H1 (cell line): ENCODE results near the gene ZMIZ1. TPM values are rescaled to one million over a fixed set of nuclear protein-coding genes. Genes with fewer than 3 reads are reported as not detected.

Experiments used
- CTCF ChIA-PET: fragments of 300-600 bp; sonication (Branson Sonifier 250); formaldehyde crosslinking; loops from one replicate; lab custom pipeline; 2021; ENCODE audit not compliant: partially characterized antibody; lab: Charles Lee
- POLR2A ChIA-PET: fragments of 300-600 bp; sonication (Branson Sonifier 250); formaldehyde crosslinking; loops from one replicate; lab custom pipeline; 2021; ENCODE audit warnings: inconsistent platforms; ENCODE audit not compliant: partially characterized antibody; lab: Charles Lee
- DNase-seq, 2 experiments: peaks; one replicate each; pipeline versions ENCODE4 v3.0.0 to v3.0.0-alpha.2; 2010 to 2022; ENCODE audit warnings: low spot score in 2 of 2, low read depth in 1 of 2, mixed read lengths in 1 of 2
- FAIRE-seq: peaks from 2 replicates; lab custom pipeline; 2011; peaks lifted over from hg19 to GRCh38; lab: Jason Lieb, UNC
- H2AFZ ChIP-seq: 2 replicates; pipeline ENCODE4 v1.8.1; 2012; ENCODE audit warnings: low read length, inconsistent platforms
- H2AK5ac ChIP-seq: 2 replicates; pipeline ENCODE4 v1.6.1; 2013; ENCODE audit warnings: low read depth, low read length
- H2BK120ac ChIP-seq: replicated peaks from 2 replicates; pipeline ENCODE3; 2013; ENCODE audit warnings: low read depth, low read length, inconsistent platforms
- H2BK12ac ChIP-seq: 2 replicates; pipeline ENCODE4 v1.6.1; 2013; ENCODE audit warnings: low read depth, low read length
- H2BK15ac ChIP-seq: 2 replicates; pipeline ENCODE4 v1.6.1; 2013; ENCODE audit warnings: low read length
- H2BK20ac ChIP-seq: 2 replicates; pipeline ENCODE4 v1.6.1; 2013; ENCODE audit warnings: low read length
- H2BK5ac ChIP-seq: 2 replicates; pipeline ENCODE4 v1.6.1; 2013; ENCODE audit warnings: low read depth, low read length
- H3K14ac ChIP-seq: 2 replicates; pipeline ENCODE4 v1.6.1; 2013; ENCODE audit warnings: inconsistent platforms; ENCODE audit not compliant: insufficient read length
- H3K18ac ChIP-seq: 2 replicates; pipeline ENCODE4 v1.6.1; 2013; ENCODE audit warnings: low read length; ENCODE audit errors: extremely low read depth
- H3K23ac ChIP-seq: 2 replicates; pipeline ENCODE4 v1.6.1; 2013; ENCODE audit warnings: inconsistent platforms; ENCODE audit not compliant: insufficient read length
- H3K23me2 ChIP-seq: 2 replicates; pipeline ENCODE4 v1.6.1; 2013; ENCODE audit warnings: low read depth, low read length
- H3K27ac ChIP-seq: 2 replicates; pipeline ENCODE4 v1.6.1; 2011; ENCODE audit warnings: low read depth, low read length, inconsistent platforms
- H3K27me3 ChIP-seq, 4 experiments: replicated peaks in 1 of 4; 1 replicate in 1 of 4; 2 replicates in 3 of 4; pipeline versions ENCODE4 v1.6.1 to v1.8.1; 2011 to 2013; ENCODE audit warnings: low read length in 3 of 4, mild to moderate bottlenecking in 3 of 4, inconsistent platforms in 2 of 4, mixed read lengths in 2 of 4, moderate library complexity in 1 of 4; ENCODE audit not compliant: control insufficient read depth in 3 of 4, insufficient read depth in 3 of 4; ENCODE audit errors: extremely low read depth in 1 of 4
- H3K36me3 ChIP-seq, 4 experiments: 2 replicates each; pipeline versions ENCODE4 v1.6.1 to v1.8.1; 2011 to 2013; ENCODE audit warnings: mild to moderate bottlenecking in 4 of 4, low read length in 3 of 4, moderate library complexity in 2 of 4, control low read depth in 1 of 4, inconsistent platforms in 1 of 4; ENCODE audit not compliant: insufficient read depth in 4 of 4, control insufficient read depth in 2 of 4
- H3K4ac ChIP-seq: replicated peaks from 2 replicates; pipeline ENCODE3; 2013; ENCODE audit warnings: low read length, low read depth, mixed read lengths, inconsistent platforms; ENCODE audit not compliant: insufficient read length
- H3K4me1 ChIP-seq, 4 experiments: replicated peaks in 1 of 4; 1 replicate in 1 of 4; 2 replicates in 3 of 4; pipeline versions ENCODE4 v1.6.1 to v1.8.1; 2011 to 2013; ENCODE audit warnings: low read length in 3 of 4, inconsistent platforms in 2 of 4, mixed read lengths in 1 of 4; ENCODE audit not compliant: insufficient read depth in 4 of 4, control insufficient read depth in 3 of 4
- H3K4me2 ChIP-seq, 2 experiments: 2 replicates each; pipeline versions ENCODE4 v1.6.1 to v1.8.1; 2011 to 2013; ENCODE audit warnings: low read depth in 2 of 2, low read length in 2 of 2, control low read depth in 1 of 2, inconsistent platforms in 1 of 2, mild to moderate bottlenecking in 1 of 2; ENCODE audit not compliant: insufficient read depth in 1 of 2
- H3K4me3 ChIP-seq, 4 experiments: fragments of 200-600, 300-600 bp in 1 of 4; sonication (generic), shearing (Covaris generic), sonication (Bioruptor Twin) in 1 of 4; 2 replicates each; pipeline versions ENCODE4 v1.5.1 to v1.8.1; 2011 to 2016; ENCODE audit warnings: low read length in 4 of 4, low read depth in 3 of 4, control low read depth in 2 of 4, inconsistent platforms in 2 of 4, mild to moderate bottlenecking in 2 of 4, mixed read lengths in 1 of 4, moderate library complexity in 1 of 4; ENCODE audit not compliant: insufficient read depth in 2 of 4; ENCODE audit errors: extremely low read depth in 1 of 4
- H3K56ac ChIP-seq: replicated peaks from 2 replicates; pipeline ENCODE3; 2013; ENCODE audit warnings: low read depth, mild to moderate bottlenecking, mixed read lengths, low read length, inconsistent platforms; ENCODE audit not compliant: insufficient read length
- H3K79me1 ChIP-seq: 2 replicates; pipeline ENCODE4 v1.6.1; 2013; ENCODE audit warnings: low read depth, low read length, control low read depth
- H3K79me2 ChIP-seq, 2 experiments: 2 replicates each; pipeline versions ENCODE4 v1.6.1 to v1.8.1; 2012 to 2013; ENCODE audit warnings: low read length in 2 of 2, mild to moderate bottlenecking in 2 of 2, inconsistent platforms in 1 of 2; ENCODE audit not compliant: insufficient read depth in 2 of 2, control insufficient read depth in 1 of 2
- H3K9ac ChIP-seq, 4 experiments: replicated peaks in 1 of 4; 1 replicate in 1 of 4; 2 replicates in 3 of 4; pipeline versions ENCODE4 v1.6.1 to v1.8.1; 2011 to 2013; ENCODE audit warnings: low read depth in 3 of 4, low read length in 3 of 4, control low read depth in 2 of 4, mild to moderate bottlenecking in 2 of 4, moderate library complexity in 2 of 4, inconsistent platforms in 1 of 4; ENCODE audit errors: extremely low read depth in 1 of 4
- H3K9me3 ChIP-seq, 2 experiments: 2 replicates each; pipeline versions ENCODE4 v1.6.1 to v1.8.1; 2012 to 2013; ENCODE audit warnings: mild to moderate bottlenecking in 2 of 2, moderate library complexity in 2 of 2, control low read depth in 1 of 2, inconsistent platforms in 1 of 2, low read depth in 1 of 2, low read length in 1 of 2, mixed read lengths in 1 of 2; ENCODE audit not compliant: insufficient read depth in 2 of 2
- H4K20me1 ChIP-seq, 2 experiments: replicated peaks in 1 of 2; 2 replicates each; pipeline versions ENCODE3 to v1.8.1; 2011 to 2013; ENCODE audit warnings: inconsistent platforms in 2 of 2, low read length in 2 of 2, mild to moderate bottlenecking in 1 of 2; ENCODE audit not compliant: insufficient read depth in 2 of 2, control insufficient read depth in 1 of 2
- H4K5ac ChIP-seq: 2 replicates; pipeline ENCODE4 v1.6.1; 2013; ENCODE audit warnings: low read length, low read depth, mixed read lengths, inconsistent platforms; ENCODE audit not compliant: insufficient read length
- H4K8ac ChIP-seq: 2 replicates; pipeline ENCODE4 v1.8.0; 2013; ENCODE audit warnings: mild to moderate bottlenecking, moderate library complexity, low read length, inconsistent platforms; ENCODE audit not compliant: insufficient read depth; ENCODE audit errors: extremely low read depth
- H4K91ac ChIP-seq: replicated peaks from 2 replicates; pipeline ENCODE3; 2013; ENCODE audit warnings: low read length, mixed read lengths, inconsistent platforms; ENCODE audit not compliant: insufficient read length
- CBX8 ChIP-seq: fragments of 300-800, 300-1000 bp; sonication (generic); IDR thresholded peaks from 2 replicates; pipeline ENCODE4 v1.7.1; 2016; ENCODE audit warnings: low read depth, low read length, borderline replicate concordance
- CHD2 ChIP-seq: IDR thresholded peaks from 2 replicates; pipeline ENCODE4 v1.6.1; 2012; ENCODE audit warnings: low read length, improper control_type of control experiment
- CTCF ChIP-seq, 3 experiments: IDR thresholded peaks; 1 replicate in 2 of 3; 2 replicates in 1 of 3; pipeline versions ENCODE4 v1.5.1 to v1.6.1; 2011; ENCODE audit warnings: low read length in 3 of 3, mild to moderate bottlenecking in 3 of 3, inconsistent platforms in 2 of 3, low read depth in 1 of 3, moderate library complexity in 1 of 3; ENCODE audit not compliant: insufficient read depth in 1 of 3; ENCODE audit errors: control extremely low read depth in 1 of 3
- NRF1 ChIP-seq: IDR thresholded peaks from 2 replicates; pipeline ENCODE4 v1.6.1; 2011; ENCODE audit warnings: mild to moderate bottlenecking, low read depth, low read length, improper control_type of control experiment
- TAF1 ChIP-seq: IDR thresholded peaks from 2 replicates; pipeline ENCODE4 v1.6.1; 2011; ENCODE audit warnings: mild to moderate bottlenecking, low read depth, low read length
- WGBS, 2 experiments: shearing (Covaris generic) in 1 of 2; methylation state at CpG; one replicate each; pipeline versions ENCODE4 v1.1.6 to v1.1.7; 2013 to 2015; ENCODE audit warnings: low lambda C conversion rate in 2 of 2, mixed read lengths in 2 of 2, inconsistent platforms in 1 of 2, low coverage in 1 of 2, missing lambda C conversion rate in 1 of 2; ENCODE audit not compliant: insufficient replicate concordance in 2 of 2, insufficient coverage in 1 of 2, insufficient read length in 1 of 2; ENCODE audit errors: extremely low coverage in 1 of 2, missing lambda C conversion rate in 1 of 2; 5-methylcytosine and 5-hydroxymethylcytosine counted together
- polyA plus RNA-seq, 7 experiments: library from polyadenylated mRNA; depleted of rRNA in 3 of 7; stranded (reverse) in 5 of 7; unstranded in 2 of 7; fragments of >200 nt in 5 of 7; fragments of 200-250 nt in 2 of 7; gene quantifications; 1 replicate in 5 of 7; 2 replicates in 1 of 7; 4 replicates in 1 of 7; pipeline versions ENCODE4 v1.2.1 to v1.2.3, GENCODE V29; 2011 to 2013; ENCODE audit warnings: missing spikeins in 2 of 7, mixed read lengths in 2 of 7
- total RNA-seq: library from RNA; stranded (reverse); fragmentation: NEBNext Ultra II Directional; extraction: Animal tissue kit (Norgen Biotek cat#: 25700); gene quantifications from 2 replicates; pipeline ENCODE4 v1.2.1, GENCODE V29; 2021

ZMIZ1 gene
- total and polyA plus RNA-seq, 2 of the 8 experiments (the other 6 are each of a cell fraction or from before 2014, with no cell fraction given): 8.1 to 28.0 TPM

- Histone ChIP-seq H2BK12ac (no peak overlapping the region), H3K56ac (no peak overlapping the region), H3K36me3 (no peaks in the 10 kb centered on the region), H3K4ac (no peak overlapping the region), H3K4me2 (no peak overlapping the region), H3K18ac (no peak overlapping the region), H2BK20ac (no peak overlapping the region), H4K20me1 (peaks cover 0 to 2% of the 10 kb centered on the region in 2 experiments), H3K9me3 (no peaks in the 10 kb centered on the region), H3K4me1 (peaks cover 0 to 6% (median 3%) of the 10 kb centered on the region in 4 experiments; a peak in 6 of 7 replicates), H2AFZ (no peak overlapping the region), H3K23ac (no peak overlapping the region), H3K27me3 (no peaks in the 10 kb centered on the region), H2BK5ac (no peak overlapping the region), H4K8ac (no peak overlapping the region), H2AK5ac (no peak overlapping the region), H3K79me1 (no peaks in the 10 kb centered on the region), H3K23me2 (peaks cover 2% of the 10 kb centered on the region), H2BK15ac (no peak overlapping the region), H3K14ac (no peak overlapping the region), H3K4me3 (no peak overlapping the region), H3K79me2 (no peaks in the 10 kb centered on the region), H2BK120ac (no peak overlapping the region), H3K9ac (no peak overlapping the region), H4K91ac (no peak overlapping the region), H4K5ac (no peak overlapping the region), H3K27ac (no peak overlapping the region)
- WGBS, 2 experiments: 88% methylated on average over 9 of the region's 9 CpGs; no CpG with 5 or more reads in 1 of the 2 experiments
- POLR2A ChIA-PET: no interaction called here
- DNase-seq (no peak), FAIRE-seq (no peak)
- TF ChIP-seq TAF1 (no peak), CBX8 (no peak), NRF1 (no peak), CHD2 (no peak), CTCF (IDR thresholded peaks at IDR 0.05; ENCODE audit: control extremely low read depth in 1 of 3, insufficient read depth in 1 of 3, low read depth in 1 of 3, low read length in 3 of 3) (no peak)
- CTCF ChIA-PET: interaction anchor here (1.2 kb wide), 1 partner anchor 60 kb away, joined by 5 read pairs; no protein-coding TSS in a partner anchor
Measured at GRCh38 chr10:79034271-79034876, 34.4 kb upstream of the ZMIZ1 start.
